RCC 7860 (cell line): ENCODE measurements around the gene TBRG4.
"Not testable (repeated sequence)": the region's sequence is repeated elsewhere in the genome, so short reads cannot be mapped to it uniquely, and the experiment has no call there.

Source experiments
- DNase-seq: peaks from one replicate; pipeline ENCODE4 v3.0.0-alpha.2; 2015; ENCODE audit warnings: low spot score
- FAIRE-seq: peaks from 2 replicates; lab custom pipeline; 2012; peaks lifted over from hg19 to GRCh38; lab: Jason Lieb, UNC

Gene TBRG4

DNA sequence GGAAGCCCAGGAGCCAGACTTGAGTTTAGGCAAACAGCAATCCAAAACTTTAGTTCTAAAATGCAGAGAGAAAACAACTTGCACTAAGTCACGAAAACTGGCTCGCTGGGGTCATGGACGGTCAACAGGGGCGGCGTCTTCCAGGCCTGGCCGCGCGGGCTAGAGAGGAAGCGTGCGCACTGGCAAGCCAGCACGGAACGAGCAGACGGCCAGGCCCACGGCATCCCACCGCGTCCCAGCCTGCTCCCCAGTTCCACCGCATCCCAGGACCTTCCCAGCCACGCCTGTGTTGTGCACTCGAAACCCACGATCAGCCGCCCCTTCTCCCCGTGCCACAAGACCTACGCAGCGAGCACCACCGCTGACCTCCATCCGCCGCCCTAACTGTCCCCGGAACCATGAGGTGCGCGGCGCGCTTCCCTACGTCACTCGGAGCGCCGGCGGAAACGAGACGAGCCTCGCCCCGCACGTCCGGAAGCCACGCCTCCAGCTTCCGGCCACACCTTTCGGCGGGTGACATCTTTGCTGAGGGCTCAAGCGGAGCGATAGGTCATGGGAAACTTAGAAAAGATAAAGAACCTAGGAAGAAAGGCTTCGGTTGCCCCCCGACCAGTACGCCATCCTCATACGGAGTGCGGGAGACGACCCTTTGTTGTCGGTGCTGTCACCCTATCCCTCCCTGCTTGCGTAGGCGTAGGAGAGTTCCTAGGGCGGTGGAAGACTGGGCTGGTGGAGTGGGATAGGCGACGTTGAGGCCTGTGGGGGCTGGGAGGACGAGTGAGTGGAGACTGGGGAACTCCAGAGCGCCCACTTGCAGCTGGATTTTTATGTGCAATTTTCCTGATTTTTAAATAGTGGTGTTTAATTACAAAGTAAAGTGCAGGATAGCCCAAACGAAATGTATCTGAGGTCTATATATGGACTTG lies at the start of gene TBRG4:
TSS of gene TBRG4 (minus strand) at position 400 of the 926 bp plus-strand sequence. CDS start 2,460 bp downstream, outside the sequence.
- DNase-seq (peak; percentile 85), FAIRE-seq (peak; percentile 72)

DNA sequence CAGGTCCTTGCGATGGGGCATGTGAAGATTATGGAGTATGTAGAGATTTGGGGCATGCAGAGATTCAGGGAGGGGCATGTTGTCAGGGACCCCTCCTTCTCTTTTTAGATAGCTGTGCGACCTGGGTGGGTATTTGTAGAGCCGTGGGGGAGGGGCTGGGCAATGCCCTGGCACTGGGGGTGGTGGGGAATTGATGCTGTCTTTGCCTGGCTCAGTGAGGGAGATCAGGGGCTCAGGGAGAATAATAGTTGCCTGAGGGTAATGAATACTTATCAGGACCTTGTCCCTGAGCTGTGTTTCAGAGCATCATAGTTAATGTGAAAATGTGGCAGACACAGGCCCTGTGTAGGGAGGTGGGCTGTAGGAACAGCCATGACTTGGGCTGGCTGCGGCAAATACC lies 49.6 kb upstream of the TBRG4 start:
- no peak for DNase-seq
- FAIRE-seq, result no peak

DNA sequence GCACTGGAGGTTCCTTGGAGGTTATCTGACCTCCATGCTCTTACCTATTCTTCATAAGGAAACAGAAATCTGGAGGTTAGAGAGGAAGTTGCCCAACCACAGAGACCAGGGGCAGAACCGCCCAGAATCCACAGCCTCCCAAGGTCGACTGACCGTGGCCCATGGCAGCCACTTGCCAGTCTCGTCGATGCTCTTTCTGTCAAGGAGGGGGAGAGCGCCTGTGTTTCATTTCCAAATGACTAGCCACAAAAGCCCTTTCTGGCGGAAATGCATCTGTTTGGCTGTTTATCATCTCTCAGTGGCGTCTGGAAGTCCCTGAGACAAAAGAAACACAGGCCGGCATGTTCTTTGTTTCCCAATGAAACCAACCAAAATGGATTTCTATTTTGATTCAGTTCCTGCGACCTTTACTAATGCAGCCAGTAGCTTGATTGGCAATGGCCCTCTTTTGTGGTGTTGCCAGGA lies 49.0 kb upstream of the TBRG4 start:
- DNase-seq, result no peak
- FAIRE-seq, result no peak

DNA sequence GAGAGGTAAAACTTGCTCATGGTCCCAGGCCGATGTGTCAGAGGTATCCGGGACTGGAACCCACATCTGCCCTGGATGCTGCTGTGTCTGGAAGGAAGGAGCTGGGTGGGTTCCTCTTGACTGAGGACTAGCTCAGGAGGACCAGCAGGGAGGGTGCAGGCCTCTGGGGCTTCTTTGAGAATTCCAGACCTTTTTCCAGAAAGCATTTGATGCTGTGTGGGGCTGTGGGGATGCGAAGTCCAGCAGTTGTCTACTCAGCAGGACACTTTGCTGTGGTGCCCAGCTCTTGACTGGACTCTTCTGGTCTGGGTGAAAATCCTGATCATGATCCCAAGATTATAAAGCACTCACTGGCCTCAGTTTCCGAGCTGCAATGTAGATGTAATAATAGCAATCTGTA lies 47.8 kb upstream of the TBRG4 start:
- no peak for FAIRE-seq
- no peak for DNase-seq

- no peak for FAIRE-seq
- no peak for DNase-seq
These were observed 47.0 kb upstream of the TBRG4 start for GRCh38 chr7:45158471-45158870.

DNA sequence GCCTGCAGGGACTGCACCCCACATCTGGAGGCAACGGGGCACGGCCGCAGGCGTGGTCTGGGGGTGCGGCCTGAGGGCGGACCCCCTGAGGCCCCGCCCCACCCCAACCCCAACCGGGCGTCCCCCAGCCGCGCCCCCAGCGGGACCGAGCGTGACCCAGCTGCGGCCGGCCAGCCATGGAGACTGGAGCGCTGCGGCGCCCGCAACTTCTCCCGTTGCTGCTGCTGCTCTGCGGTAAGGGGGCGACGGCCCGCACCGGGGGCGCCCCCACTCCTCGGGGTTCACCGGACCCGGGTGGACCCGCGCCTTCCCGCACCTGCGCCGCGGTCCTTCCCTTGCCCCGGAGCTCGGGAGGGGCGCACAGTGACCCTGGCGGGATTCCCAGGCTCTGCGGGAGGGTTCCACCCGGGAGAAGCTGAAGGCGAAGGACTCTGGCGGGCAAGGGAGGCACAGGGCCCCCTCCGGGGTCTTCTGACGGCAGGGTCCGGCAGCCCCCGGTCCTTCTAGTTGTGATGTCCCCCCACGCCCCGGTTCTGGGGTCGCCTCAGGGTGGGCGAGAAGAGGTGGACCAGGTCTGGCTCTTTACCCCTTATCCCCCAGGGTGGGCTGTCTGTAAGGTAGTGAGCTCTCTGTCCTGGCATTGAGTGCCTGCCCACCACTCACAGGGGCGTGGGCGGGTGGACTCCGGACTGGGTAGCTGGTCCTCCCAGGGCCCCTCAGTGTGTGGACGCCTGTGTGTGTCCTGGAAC lies 46.3 kb upstream of the TBRG4 start, which contains the start of gene RAMP3:
TSS of gene RAMP3 (plus strand) at position 139 of the 749 bp plus-strand sequence. CDS start at position 177, 38 bp downstream.
- FAIRE-seq, result no peak
- no peak for DNase-seq

- FAIRE-seq, result no peak
These were observed 45.8 kb upstream of the TBRG4 start for GRCh38 chr7:45157286-45157652.

GRCh38 chr7:45156516-45157272 lies 45.2 kb upstream of the TBRG4 start:
- no peak for FAIRE-seq

More at GRCh38 chr7:45157286-45157652, 45.8 kb upstream of the TBRG4 start:
- no peak for DNase-seq

DNA sequence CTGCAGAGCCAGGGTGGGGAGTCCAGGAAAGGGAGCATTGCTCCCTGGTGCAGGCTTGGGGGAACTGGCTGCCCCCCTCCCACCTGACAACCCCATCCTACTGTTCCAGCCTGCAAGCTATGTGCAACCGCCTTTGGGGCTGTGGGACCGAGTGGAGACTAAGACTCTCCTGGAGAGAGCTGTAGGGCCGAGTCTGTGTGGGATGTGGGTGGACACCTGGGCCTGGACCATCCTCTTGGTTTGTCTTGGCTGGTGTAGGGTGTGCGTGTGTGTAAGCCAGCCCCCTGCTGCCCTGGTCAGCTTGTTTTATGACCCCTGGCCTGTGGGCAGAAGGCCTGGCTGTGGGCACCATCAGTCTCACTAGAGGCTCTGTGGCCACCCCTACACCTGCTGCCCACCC lies 44.4 kb upstream of the TBRG4 start:
- DNase-seq, result no peak

More at GRCh38 chr7:45156516-45157272, 45.2 kb upstream of the TBRG4 start:
- no peak for DNase-seq

GRCh38 chr7:45155357-45155900 lies 43.9 kb upstream of the TBRG4 start:
- no peak for DNase-seq
- FAIRE-seq, result no peak

More for the DNA sequence above, 44.4 kb upstream of the TBRG4 start:
- FAIRE-seq, result no peak

GRCh38 chr7:45153861-45154260 lies 42.4 kb upstream of the TBRG4 start:
- DNase-seq, FAIRE-seq: not testable (repeated sequence)

- no peak for FAIRE-seq
- DNase-seq, result no peak
These were observed 41.7 kb upstream of the TBRG4 start for GRCh38 chr7:45153233-45153632.

GRCh38 chr7:45151967-45152366 lies 40.5 kb upstream of the TBRG4 start:
- no peak for FAIRE-seq
- DNase-seq, result no peak

GRCh38 chr7:45151131-45151684 lies 39.7 kb upstream of the TBRG4 start:
- DNase-seq (no peak), FAIRE-seq (no peak)

- no peak for FAIRE-seq
These were observed 38.7 kb upstream of the TBRG4 start for GRCh38 chr7:45150199-45150598.

GRCh38 chr7:45149606-45150005 lies 38.1 kb upstream of the TBRG4 start:
- DNase-seq (no peak), FAIRE-seq (no peak)

More at GRCh38 chr7:45150199-45150598, 38.7 kb upstream of the TBRG4 start:
- DNase-seq, result no peak

GRCh38 chr7:45148653-45148973 lies 37.1 kb upstream of the TBRG4 start:
- no peak for FAIRE-seq
- no peak for DNase-seq

DNA sequence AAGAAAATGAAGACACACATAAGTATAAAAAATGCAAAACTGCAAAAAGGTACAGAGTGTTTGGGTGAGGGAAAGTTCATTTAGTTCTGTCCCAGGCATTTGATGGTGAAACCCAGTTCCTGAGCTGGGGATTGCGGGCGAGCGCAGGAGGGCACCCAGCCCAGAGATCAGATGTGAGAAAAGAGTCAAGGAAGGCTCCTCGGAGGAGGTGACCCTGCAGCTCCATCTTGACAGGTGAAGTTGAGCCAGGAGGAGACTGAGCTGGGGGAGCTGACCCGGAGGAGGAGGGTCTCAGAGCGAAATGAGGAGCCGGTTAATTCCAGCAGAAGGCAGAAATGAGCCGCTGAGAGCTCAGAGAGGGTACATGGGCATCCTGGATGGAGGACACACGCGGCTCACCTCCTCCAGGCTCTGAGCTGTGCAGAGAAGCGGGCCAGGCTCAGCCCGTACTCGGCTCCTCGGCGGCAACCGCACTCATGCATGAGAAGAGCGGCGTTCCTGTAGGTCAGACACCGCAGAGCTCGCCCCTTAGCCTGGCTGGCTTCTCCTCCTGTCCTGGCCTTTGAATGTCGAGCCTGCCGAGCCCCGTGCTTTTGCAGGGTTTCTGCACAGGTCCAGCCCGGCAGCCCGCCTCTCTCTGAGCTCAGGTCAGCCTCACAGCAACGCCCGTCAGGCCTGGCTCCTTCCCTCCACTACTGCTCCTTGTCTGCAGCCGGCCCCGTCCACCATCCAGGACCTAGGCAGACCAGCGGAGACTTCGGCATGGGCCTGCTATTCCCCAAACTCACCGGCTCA lies 36.6 kb upstream of the TBRG4 start:
- no peak for FAIRE-seq
- DNase-seq, result no peak
